HL-60 (cell line): ENCODE measurements around the gene COMMD10.

Experiments used
- GABPA ChIP-seq: IDR thresholded peaks from 2 replicates; pipeline ENCODE4 v1.6.1; 2012; ENCODE audit warnings: low read depth
- POLR2AphosphoS5 ChIP-seq: IDR thresholded peaks from 2 replicates; pipeline ENCODE4 v1.6.1; 2012; ENCODE audit warnings: low read depth
- REST ChIP-seq: IDR thresholded peaks from 2 replicates; pipeline ENCODE4 v1.6.1; 2012; ENCODE audit warnings: low read depth; ENCODE audit not compliant: insufficient replicate concordance
- TF ChIP-seq, protein P1 (sequence below): IDR thresholded peaks from one replicate; pipeline ENCODE4 v1.5.1; 2011; ENCODE audit warnings: low read length, control low read depth, inconsistent platforms; ENCODE audit not compliant: insufficient read depth

- TF ChIP-seq, protein P1, sequence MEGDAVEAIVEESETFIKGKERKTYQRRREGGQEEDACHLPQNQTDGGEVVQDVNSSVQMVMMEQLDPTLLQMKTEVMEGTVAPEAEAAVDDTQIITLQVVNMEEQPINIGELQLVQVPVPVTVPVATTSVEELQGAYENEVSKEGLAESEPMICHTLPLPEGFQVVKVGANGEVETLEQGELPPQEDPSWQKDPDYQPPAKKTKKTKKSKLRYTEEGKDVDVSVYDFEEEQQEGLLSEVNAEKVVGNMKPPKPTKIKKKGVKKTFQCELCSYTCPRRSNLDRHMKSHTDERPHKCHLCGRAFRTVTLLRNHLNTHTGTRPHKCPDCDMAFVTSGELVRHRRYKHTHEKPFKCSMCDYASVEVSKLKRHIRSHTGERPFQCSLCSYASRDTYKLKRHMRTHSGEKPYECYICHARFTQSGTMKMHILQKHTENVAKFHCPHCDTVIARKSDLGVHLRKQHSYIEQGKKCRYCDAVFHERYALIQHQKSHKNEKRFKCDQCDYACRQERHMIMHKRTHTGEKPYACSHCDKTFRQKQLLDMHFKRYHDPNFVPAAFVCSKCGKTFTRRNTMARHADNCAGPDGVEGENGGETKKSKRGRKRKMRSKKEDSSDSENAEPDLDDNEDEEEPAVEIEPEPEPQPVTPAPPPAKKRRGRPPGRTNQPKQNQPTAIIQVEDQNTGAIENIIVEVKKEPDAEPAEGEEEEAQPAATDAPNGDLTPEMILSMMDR = no peak
- TF ChIP-seq POLR2AphosphoS5 (no peak), REST (no peak), GABPA (no peak)
These were observed 171.9 kb downstream of the COMMD10 start for GRCh38 chr5:116256717-116257116.
